ENCODE data around the gene NF2. TPM values are rescaled to one million over a fixed set of nuclear protein-coding genes. Genes with fewer than 3 reads are reported as not detected.

NF2 gene
- total and polyA plus RNA-seq, 3 experiments from 2014 or later = 21.4 to 53.3 (median 51.6) TPM

GRCh38 chr22:29734838-29735237, 131.4 kb downstream of the NF2 start:
- Mint-ChIP-seq H3K4me3 (no peak overlapping the region), H3K27ac (no peak overlapping the region), H3K9me3 (no peaks in the 10 kb centered on the region), H3K36me3 (peaks cover 0 to 56% (median 11%) of the 10 kb centered on the region in 3 donors), H3K27me3 (peaks cover 0 to 2% of the 10 kb centered on the region in 2 donors), H3K4me1 (no peaks in the 10 kb centered on the region)
- no peaks in the 10 kb centered on the region for H3K4me1 ChIP-seq (ENCODE audit: insufficient read depth, low read length)
- H3K36me3 ChIP-seq (ENCODE audit: insufficient read depth, low read length) = no peaks in the 10 kb centered on the region
- H3K27ac ChIP-seq (ENCODE audit: low read depth, low read length) = no peak overlapping the region
- no peak for DNase-seq
- CTCF ChIA-PET = no interaction called here
- POLR2A ChIA-PET = no interaction called here
- no peak overlapping the region for H3K4me3 ChIP-seq (ENCODE audit: low read length)
- no peaks in the 10 kb centered on the region for H3K9me3 ChIP-seq (ENCODE audit: low read length)
- H3K27me3 ChIP-seq (ENCODE audit: insufficient read depth, low read length, poor library complexity, severe bottlenecking) = no peaks in the 10 kb centered on the region

DNA sequence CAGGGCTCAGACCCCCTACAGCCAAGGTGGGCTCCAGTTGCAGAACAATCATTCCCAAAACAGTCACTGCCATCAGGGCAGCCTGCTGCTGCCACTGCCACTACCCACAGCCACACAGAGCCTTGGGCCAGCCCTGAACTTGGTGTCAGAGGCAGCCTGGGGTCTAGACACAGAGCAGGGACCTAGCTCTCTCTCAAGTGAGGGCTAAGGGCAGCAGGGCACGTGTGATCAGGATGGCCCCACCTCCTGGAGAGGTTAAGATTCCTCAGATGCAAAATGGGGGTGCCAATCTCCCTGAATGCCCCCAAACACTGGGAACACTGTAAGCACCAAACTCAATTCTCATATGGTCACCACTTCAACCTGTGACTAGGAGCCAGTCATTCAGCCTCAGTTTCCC, 132.0 kb downstream of the NF2 start:
- H3K36me3 Mint-ChIP-seq = peaks cover 0 to 62% (median 11%) of the 10 kb centered on the region in 3 donors
- H3K4me1 Mint-ChIP-seq = no peaks in the 10 kb centered on the region
- peaks cover 0 to 2% of the 10 kb centered on the region in 2 donors for H3K27me3 Mint-ChIP-seq
- DNase-seq = no peak
- no peak overlapping the region for H3K4me3 ChIP-seq (ENCODE audit: low read length)
- H3K36me3 ChIP-seq (ENCODE audit: insufficient read depth, low read length) = no peaks in the 10 kb centered on the region
- ChIA-PET POLR2A (no interaction called here), CTCF (no interaction called here)
- no peak overlapping the region for H3K27ac ChIP-seq (ENCODE audit: low read depth, low read length)
- H3K9me3 Mint-ChIP-seq = no peaks in the 10 kb centered on the region
- no peaks in the 10 kb centered on the region for H3K9me3 ChIP-seq (ENCODE audit: low read length)
- no peak overlapping the region for H3K4me3 Mint-ChIP-seq
- H3K4me1 ChIP-seq (ENCODE audit: insufficient read depth, low read length) = no peaks in the 10 kb centered on the region
- no peaks in the 10 kb centered on the region for H3K27me3 ChIP-seq (ENCODE audit: insufficient read depth, low read length, poor library complexity, severe bottlenecking)
- no peak overlapping the region for H3K27ac Mint-ChIP-seq

GRCh38 chr22:29737251-29738117, 134.1 kb downstream of the NF2 start:
- CTCF ChIA-PET = no interaction called here
- Histone ChIP-seq H3K36me3 (ENCODE audit: insufficient read depth, low read length) (no peaks in the 10 kb centered on the region), H3K4me1 (ENCODE audit: insufficient read depth, low read length) (no peaks in the 10 kb centered on the region), H3K27me3 (ENCODE audit: insufficient read depth, low read length, poor library complexity, severe bottlenecking) (no peaks in the 10 kb centered on the region), H3K4me3 (ENCODE audit: low read length) (no peak overlapping the region), H3K27ac (ENCODE audit: low read depth, low read length) (no peak overlapping the region), H3K9me3 (ENCODE audit: low read length) (no peaks in the 10 kb centered on the region)
- Mint-ChIP-seq H3K27me3 (no peaks in the 10 kb centered on the region), H3K4me1 (no peaks in the 10 kb centered on the region), H3K27ac (no peak overlapping the region), H3K9me3 (no peaks in the 10 kb centered on the region), H3K36me3 (peaks cover 0 to 64% (median 2%) of the 10 kb centered on the region in 3 donors), H3K4me3 (no peak overlapping the region)
- POLR2A ChIA-PET = no interaction called here
- DNase-seq = no peak

- H3K27ac ChIP-seq (ENCODE audit: low read depth, low read length) = no peak overlapping the region
- H3K27me3 ChIP-seq (ENCODE audit: insufficient read depth, low read length, poor library complexity, severe bottlenecking) = no peaks in the 10 kb centered on the region
- no peak overlapping the region for H3K4me3 Mint-ChIP-seq
Measured at GRCh38 chr22:29738118-29738815, 134.8 kb downstream of the NF2 start.

DNA sequence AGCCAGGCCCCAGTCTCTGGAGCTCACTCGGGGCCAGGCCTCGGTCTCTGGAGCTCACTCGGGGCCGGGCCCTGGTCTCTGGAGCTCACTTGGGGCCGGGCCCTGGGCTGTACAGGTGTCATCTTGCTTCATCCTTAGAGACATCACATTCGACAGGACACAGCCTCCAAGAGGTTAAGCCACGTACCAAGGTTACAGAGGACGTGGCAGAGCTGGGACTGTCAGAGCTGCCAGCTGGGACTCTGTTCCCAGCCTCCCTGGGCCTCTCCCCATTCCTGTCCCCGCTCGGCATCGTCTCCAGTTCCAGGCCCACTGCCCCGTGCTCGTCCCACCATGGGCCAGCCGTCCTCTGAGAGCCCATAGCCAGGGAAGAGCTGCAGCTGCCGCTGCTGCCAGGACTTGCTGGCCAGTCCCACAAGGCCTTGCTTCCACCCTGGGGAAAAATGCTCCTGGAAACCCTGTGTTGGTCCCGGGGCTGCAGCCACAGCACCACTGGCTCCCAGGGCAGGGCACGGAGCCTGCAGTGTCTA, 136.0 kb downstream of the NF2 start:
- Mint-ChIP-seq H3K4me1 (no peaks in the 10 kb centered on the region), H3K27ac (no peak overlapping the region), H3K36me3 (peaks cover 0 to 66% (median 4%) of the 10 kb centered on the region in 3 donors), H3K27me3 (no peaks in the 10 kb centered on the region), H3K9me3 (no peaks in the 10 kb centered on the region), H3K4me3 (no peak overlapping the region)
- Histone ChIP-seq H3K27me3 (ENCODE audit: insufficient read depth, low read length, poor library complexity, severe bottlenecking) (no peaks in the 10 kb centered on the region), H3K36me3 (ENCODE audit: insufficient read depth, low read length) (no peaks in the 10 kb centered on the region), H3K4me1 (ENCODE audit: insufficient read depth, low read length) (no peaks in the 10 kb centered on the region), H3K27ac (ENCODE audit: low read depth, low read length) (no peak overlapping the region), H3K9me3 (ENCODE audit: low read length) (no peaks in the 10 kb centered on the region), H3K4me3 (ENCODE audit: low read length) (no peak overlapping the region)
- ChIA-PET CTCF (no interaction called here), POLR2A (no interaction called here)
- DNase-seq = no peak

More at GRCh38 chr22:29738118-29738815, 134.8 kb downstream of the NF2 start:
- DNase-seq = no peak
- Mint-ChIP-seq H3K27ac (no peak overlapping the region), H3K4me1 (no peaks in the 10 kb centered on the region), H3K27me3 (no peaks in the 10 kb centered on the region), H3K9me3 (no peaks in the 10 kb centered on the region), H3K36me3 (peaks cover 0 to 64% (median 4%) of the 10 kb centered on the region in 3 donors)
- no peaks in the 10 kb centered on the region for H3K36me3 ChIP-seq (ENCODE audit: insufficient read depth, low read length)
- no peaks in the 10 kb centered on the region for H3K9me3 ChIP-seq (ENCODE audit: low read length)
- POLR2A ChIA-PET = no interaction called here
- no peak overlapping the region for H3K4me3 ChIP-seq (ENCODE audit: low read length)
- CTCF ChIA-PET = no interaction called here
- no peaks in the 10 kb centered on the region for H3K4me1 ChIP-seq (ENCODE audit: insufficient read depth, low read length)

DNA sequence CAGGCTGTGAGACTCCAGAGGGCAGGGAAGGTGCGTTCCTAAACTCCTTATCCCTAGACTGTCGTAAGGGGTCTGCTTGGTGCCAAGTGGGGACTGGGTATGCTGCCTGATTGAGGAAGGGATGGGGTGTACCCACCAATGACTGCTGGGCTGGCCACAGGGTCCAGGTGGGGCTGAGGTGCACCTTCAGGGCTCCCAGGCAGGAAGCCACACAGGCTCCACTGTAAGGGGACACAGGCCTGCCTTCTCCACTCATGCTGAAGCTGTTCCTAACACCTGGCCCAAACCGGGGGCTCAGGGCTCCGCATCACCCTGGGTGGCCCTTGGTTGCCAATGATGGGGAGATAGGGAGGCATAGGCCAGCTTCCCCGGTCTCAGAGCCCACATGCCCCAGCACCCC, 136.8 kb downstream of the NF2 start:
- no peaks in the 10 kb centered on the region for H3K27me3 ChIP-seq (ENCODE audit: insufficient read depth, low read length, poor library complexity, severe bottlenecking)
- peaks cover 4 to 73% (median 7%) of the 10 kb centered on the region in 3 donors for H3K36me3 Mint-ChIP-seq
- POLR2A ChIA-PET = no interaction called here
- no peak overlapping the region for H3K27ac ChIP-seq (ENCODE audit: low read depth, low read length)
- no peaks in the 10 kb centered on the region for H3K4me1 ChIP-seq (ENCODE audit: insufficient read depth, low read length)
- CTCF ChIA-PET = no interaction called here
- no peaks in the 10 kb centered on the region for H3K27me3 Mint-ChIP-seq
- no peaks in the 10 kb centered on the region for H3K9me3 Mint-ChIP-seq
- H3K36me3 ChIP-seq (ENCODE audit: insufficient read depth, low read length) = no peaks in the 10 kb centered on the region
- no peak for DNase-seq
- H3K4me3 ChIP-seq (ENCODE audit: low read length) = no peak overlapping the region
- H3K27ac Mint-ChIP-seq = peak overlapping the region in 1 of 8 donors; percentile 50
- no peak overlapping the region for H3K4me3 Mint-ChIP-seq
- no peaks in the 10 kb centered on the region for H3K4me1 Mint-ChIP-seq
- no peaks in the 10 kb centered on the region for H3K9me3 ChIP-seq (ENCODE audit: low read length)

GRCh38 chr22:29741926-29742325, 138.5 kb downstream of the NF2 start:
- no peaks in the 10 kb centered on the region for H3K4me1 ChIP-seq (ENCODE audit: insufficient read depth, low read length)
- H3K36me3 ChIP-seq (ENCODE audit: insufficient read depth, low read length) = no peaks in the 10 kb centered on the region
- H3K4me1 Mint-ChIP-seq = peaks cover 0 to 2% (median 0%) of the 10 kb centered on the region in 3 donors
- no peak overlapping the region for H3K27ac ChIP-seq (ENCODE audit: low read depth, low read length)
- no peaks in the 10 kb centered on the region for H3K9me3 Mint-ChIP-seq
- H3K9me3 ChIP-seq (ENCODE audit: low read length) = no peaks in the 10 kb centered on the region
- H3K27me3 Mint-ChIP-seq = no peaks in the 10 kb centered on the region
- H3K4me3 Mint-ChIP-seq = peak overlapping the region in 1 of 7 donors; percentile 41
- H3K36me3 Mint-ChIP-seq = peaks cover 4 to 74% (median 7%) of the 10 kb centered on the region in 3 donors
- peak overlapping the region in 1 of 8 donors; percentile 52 for H3K27ac Mint-ChIP-seq
- no peaks in the 10 kb centered on the region for H3K27me3 ChIP-seq (ENCODE audit: insufficient read depth, low read length, poor library complexity, severe bottlenecking)
- CTCF ChIA-PET = interaction anchor here (1.6 kb wide), 1 partner anchor 13 kb away, joined by 3 read pairs; no protein-coding TSS in a partner anchor
- H3K4me3 ChIP-seq (ENCODE audit: low read length) = no peak overlapping the region
- POLR2A ChIA-PET = interaction anchor here (0.6 kb wide), 1 partner anchor 31 kb away, joined by 5 read pairs; no protein-coding TSS in a partner anchor
- no peak for DNase-seq

GRCh38 chr22:29742326-29742725, 138.9 kb downstream of the NF2 start:
- Histone ChIP-seq H3K27me3 (ENCODE audit: insufficient read depth, low read length, poor library complexity, severe bottlenecking) (no peaks in the 10 kb centered on the region), H3K36me3 (ENCODE audit: insufficient read depth, low read length) (peaks cover 3% of the 10 kb centered on the region), H3K4me1 (ENCODE audit: insufficient read depth, low read length) (no peaks in the 10 kb centered on the region), H3K4me3 (ENCODE audit: low read length) (no peak overlapping the region), H3K9me3 (ENCODE audit: low read length) (no peaks in the 10 kb centered on the region), H3K27ac (ENCODE audit: low read depth, low read length) (no peak overlapping the region)
- peaks cover 4 to 74% (median 7%) of the 10 kb centered on the region in 3 donors for H3K36me3 Mint-ChIP-seq
- H3K27ac Mint-ChIP-seq = peak overlapping the region in 1 of 8 donors; percentile 23
- H3K4me1 Mint-ChIP-seq = peaks cover 0 to 2% (median 0%) of the 10 kb centered on the region in 3 donors
- H3K27me3 Mint-ChIP-seq = no peaks in the 10 kb centered on the region
- no peak overlapping the region for H3K4me3 Mint-ChIP-seq
- CTCF ChIA-PET = interaction anchor here (1.6 kb wide), 1 partner anchor 13 kb away, joined by 3 read pairs; no protein-coding TSS in a partner anchor
- DNase-seq = no peak
- H3K9me3 Mint-ChIP-seq = no peaks in the 10 kb centered on the region
- POLR2A ChIA-PET = no interaction called here
